GM18868 (cell line): ENCODE measurements around the gene SLK.

Experiments
- ATAC-seq: cut with Tn5 transposase; IDR thresholded peaks from one replicate; pipeline ENCODE4 v1.9.1; 2021; ENCODE audit warnings: mild to moderate bottlenecking, moderate library complexity; ENCODE audit not compliant: unreplicated experiment

The SLK gene

DNA sequence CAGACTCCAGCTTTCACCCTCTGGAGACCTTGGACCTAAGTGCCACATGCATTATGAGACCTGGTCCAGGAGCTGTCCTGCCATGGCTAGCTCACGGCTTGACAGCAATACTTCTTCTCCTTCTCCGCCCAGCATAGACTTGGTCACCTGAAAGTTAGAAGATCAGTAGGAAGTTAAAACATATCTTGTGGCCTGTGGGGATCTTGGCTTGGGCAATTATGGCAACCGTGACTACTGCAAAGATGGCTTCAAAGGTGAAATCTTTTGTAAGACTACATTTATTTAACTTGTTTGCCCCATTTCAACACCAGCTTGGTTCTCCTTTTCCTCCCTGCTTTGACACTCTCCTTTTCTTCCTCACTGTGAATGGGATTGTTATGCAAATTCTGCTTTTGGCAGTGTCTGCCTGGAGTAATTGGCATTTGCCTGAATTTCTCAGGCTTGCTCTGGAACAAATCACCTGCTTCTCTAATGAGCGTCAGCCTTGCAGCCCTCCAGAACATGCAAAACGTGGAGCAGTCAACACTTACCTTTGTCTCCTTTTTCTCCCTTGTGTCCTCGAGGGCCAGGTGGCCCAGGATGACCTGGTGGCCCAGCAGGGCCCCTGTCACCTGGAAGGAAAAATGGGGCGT lies 65.3 kb downstream of the SLK start:
- ATAC-seq = no peak

DNA sequence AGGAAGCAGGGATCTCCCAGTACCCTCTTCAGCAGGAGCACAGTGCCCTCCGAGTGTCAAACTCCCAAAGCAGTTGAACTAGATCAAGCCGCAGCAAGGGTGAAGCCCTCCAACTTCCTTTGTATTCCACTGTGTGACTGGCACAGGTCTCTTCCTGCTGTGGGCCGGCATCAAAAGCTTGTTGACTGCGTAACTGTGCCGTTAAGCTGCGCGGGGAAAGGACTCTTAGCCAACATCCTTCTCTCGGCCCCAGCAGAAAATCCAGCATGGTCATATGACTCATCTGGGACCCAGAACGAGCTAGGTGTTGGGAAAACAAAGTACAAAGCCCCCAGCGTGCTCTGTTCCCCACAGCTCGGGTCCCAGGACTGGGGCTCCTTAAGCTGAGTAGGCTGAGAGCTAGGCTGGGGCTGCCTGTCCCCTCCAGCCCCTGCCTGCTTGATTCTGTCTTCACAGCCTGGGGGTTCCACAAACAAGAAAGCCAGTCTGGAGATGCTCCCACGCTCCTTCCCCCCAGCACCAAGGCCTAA lies 66.5 kb downstream of the SLK start:
- no peak for ATAC-seq

DNA sequence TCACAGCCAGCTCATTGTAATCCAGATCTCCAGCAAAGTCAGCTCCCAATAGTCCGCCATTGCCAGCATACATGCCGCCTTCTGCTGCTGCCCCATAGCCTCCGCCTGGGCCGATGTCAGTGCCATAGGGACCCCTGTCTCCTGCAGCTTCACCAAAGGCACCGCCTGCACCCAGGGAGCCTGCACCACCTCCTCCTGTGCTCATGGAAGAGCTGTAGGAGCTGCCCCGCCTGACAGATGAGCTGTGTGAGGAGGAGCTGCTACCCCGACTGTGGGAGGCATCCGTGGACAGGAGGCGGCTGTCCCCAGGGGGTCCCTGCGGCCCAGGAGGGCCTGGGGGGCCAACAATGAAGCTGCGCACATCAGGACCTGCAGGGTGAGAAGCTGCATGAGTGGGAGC lies 67.0 kb downstream of the SLK start:
- no peak for ATAC-seq

DNA sequence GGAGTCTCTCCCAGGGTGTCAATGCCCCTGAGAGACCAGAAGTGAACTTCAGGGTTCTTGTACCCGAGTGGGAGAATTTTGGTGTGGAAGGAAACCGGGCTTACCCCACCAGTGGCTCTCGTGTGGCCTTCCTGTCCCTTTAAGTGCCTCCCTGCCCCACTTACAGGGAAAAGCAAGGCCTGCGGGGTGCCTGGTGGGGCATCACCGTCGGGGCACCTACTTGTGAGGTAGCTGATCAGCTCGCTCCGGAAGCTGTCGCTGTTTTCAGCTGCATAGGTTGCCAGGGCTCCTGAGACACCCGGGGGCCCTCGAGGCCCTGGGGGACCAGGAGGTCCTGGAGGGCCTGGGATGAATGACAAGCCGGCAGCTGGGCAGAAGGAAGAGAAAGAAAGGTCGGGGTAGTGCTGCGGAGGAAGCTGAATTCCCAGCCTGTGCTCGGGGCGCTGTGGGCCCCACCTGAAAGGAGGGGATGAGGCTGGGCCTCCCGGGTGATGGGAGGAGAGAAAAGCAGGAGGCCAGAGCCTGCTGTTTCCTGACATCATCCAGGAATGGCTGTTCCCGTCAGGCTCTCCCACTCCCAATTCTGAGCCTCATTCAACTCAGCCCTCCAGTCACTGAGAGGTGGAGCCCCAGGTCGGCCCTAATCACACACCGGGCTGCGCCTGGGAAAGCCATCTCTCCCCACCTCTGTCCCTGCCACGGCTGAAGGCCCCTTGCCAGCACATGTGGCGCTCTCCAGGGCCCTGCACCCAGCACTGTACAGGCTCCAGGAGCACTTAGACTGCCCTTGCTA lies 67.7 kb downstream of the SLK start:
- no peak for ATAC-seq

DNA sequence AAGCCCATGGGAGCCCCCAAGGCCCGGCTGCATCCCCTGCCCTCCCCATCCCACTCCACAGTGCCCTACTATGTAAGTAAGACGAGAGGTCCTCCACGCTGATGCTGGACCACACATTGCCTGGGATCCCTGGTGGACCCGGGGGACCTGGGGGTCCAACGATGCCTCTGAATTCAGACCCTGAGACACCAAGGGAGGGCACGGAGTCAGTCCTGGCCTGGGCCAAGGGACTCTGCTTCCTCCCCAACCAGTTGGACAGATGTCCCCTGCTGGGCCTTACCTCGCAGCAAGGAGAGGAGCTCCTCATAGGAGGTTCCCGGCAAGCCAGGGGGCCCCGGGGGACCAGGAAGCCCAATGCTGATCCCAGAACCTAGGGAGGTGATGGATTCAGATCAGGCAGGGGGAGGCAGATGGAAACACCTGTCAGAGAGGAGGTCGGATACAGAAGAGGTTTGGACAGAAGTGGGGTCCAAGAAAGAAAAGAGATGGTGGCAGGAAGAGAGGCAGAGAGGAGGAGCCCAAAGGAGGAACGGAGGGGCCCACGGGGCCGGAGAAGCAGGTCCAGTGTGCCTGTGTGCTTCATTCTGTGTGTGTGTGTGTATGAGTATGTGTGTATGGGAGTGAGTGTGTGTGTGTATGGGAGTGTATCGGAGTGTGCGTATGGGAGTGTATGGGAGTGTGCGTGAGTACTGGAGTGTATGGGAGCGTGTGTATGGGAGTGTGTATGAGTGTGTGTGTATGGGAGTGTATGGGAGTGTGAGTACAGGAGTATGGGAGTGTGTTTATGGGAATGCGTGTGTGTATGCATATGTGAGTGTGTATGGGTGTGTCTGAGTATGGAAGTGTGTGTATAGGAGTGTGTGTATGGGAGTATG lies 68.5 kb downstream of the SLK start:
- ATAC-seq = no peak

DNA sequence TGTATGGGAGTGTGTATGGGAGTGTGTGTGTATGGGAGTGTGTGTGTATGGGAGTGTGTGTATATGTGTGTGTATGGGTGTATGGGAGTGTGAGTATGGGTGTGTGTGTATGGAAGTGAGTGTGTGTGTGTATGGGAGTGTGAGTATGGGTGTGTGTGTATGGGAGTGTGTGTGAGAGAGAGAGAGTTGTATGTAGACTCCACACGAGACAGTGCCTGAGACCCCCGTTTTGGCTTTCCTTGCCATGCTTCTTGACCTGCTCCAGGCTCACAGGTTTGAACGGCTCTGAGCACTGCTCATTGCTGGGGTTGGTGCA lies 69.1 kb downstream of the SLK start:
- ATAC-seq = no peak

DNA sequence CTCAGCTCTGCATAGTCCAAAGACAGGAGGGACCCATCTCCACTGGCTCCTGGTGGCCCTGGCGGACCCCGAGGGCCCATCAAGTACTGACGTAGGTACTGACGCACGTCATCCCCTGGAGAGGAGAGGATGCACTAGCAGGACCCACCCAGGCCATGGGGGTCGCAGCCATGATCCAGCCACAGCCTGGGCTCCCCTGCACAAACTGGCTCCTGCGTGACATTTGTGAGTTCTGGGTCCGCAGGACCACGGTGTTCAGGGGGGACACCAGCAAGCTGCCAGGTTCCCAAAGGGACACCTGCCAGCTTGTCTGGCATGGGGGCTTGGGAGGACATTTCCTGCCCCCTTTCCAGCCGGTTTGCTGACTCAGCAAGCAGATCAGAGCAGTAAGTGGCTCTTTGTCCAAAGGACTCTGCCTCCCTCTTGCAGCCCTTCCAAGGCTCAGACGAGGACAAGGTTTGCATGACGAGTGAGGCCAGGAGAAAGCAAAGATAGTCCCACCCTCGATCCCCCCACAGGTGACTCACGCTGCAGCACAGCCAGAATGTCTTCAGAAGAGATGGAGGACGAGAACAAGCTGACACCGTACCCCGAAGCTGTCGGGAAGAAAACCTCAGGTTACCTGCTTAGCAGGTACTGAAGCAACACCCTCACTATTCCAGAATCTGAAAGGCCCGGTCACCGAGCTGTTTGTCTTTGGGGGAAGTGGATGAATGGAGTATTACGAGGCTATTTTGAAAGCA lies 69.7 kb downstream of the SLK start:
- ATAC-seq = no peak

DNA sequence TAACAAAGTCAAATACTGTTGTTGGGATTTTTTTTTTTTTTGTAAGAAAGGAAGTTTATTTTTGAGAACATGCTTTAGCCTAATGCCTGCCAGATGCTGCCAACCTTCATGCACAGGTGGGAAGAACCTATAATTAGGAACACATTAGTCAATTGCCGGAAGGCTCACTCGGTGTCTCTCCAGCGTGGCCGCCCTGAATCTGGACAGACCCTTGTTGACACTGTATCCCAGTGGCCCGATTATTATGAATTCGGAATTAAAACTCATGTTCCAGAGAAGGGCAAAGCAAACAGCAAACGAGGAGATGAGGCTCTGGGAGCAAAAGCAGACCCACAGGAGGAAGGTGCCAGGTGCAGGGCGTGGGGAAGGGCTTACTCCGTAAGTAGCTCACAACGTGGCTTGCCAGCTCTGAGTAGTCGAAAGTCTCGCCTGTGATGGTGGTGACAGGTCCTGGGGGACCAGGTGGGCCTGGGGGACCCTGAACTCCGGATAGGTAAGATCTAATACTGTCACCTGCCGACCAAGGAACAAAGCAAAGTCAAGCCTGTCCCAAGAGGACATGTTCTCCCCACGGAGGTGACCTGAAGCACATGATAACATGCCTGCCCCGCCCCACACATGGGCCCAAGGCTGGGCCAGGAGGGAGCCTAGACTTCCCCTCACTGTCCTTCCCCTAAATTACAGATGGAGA lies 70.5 kb downstream of the SLK start:
- no peak for ATAC-seq

DNA sequence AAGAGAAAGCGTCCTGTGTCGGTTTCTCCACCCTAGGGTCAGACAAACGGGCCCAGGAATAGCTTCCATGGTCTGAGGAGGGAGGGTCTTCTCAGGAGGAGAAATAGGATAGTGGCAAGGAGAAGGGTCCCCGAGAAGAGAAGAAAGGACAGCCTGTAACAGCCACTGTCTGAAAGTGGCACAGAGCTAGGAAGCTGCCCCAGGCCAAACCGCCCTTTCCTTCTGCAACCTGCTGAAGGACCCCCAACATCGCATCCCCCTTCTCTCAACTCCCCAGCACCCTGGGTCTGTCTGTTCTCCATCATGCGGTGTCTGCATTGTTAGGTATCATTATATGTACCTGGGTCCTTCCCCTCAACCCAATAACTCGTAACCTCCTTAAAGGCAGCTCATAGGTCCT lies 71.6 kb downstream of the SLK start:
- ATAC-seq = no peak

DNA sequence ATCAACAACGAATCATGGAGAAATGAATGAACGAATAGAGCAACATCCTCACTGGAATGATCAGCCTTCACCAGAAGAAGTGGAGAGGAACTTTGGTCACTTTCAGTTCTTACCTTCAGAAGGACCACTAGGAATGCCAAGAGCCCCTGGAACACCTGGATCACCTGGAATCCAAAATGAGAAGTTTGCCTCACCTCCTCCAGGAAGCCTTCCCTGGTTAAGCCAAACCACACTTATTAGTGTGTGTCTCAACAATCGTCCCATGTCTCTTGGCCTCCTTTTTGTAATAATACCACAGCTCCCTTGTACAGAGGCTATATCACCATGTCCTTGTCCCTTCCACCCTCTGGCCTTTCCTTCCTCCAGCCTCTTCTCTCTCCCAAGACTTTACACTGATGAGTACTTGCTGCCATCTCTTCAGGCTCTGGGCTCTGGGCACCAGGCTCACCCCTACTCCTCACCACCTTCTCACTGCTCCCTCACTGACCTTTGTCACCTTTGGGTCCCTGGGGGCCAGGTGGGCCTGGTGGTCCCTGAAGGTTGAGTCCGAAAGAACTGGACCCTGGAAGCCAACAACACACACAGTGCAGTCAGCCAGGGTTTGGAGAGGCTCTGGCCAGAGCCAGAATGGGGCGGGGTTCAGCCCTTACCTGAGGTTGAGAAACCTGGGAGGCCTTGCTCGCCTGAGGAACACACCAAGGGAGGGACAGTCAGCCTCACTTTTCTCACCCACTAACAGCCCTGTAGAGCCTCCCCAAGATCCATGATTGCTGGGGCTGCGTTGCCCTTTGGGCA lies 72.2 kb downstream of the SLK start:
- no peak for ATAC-seq

DNA sequence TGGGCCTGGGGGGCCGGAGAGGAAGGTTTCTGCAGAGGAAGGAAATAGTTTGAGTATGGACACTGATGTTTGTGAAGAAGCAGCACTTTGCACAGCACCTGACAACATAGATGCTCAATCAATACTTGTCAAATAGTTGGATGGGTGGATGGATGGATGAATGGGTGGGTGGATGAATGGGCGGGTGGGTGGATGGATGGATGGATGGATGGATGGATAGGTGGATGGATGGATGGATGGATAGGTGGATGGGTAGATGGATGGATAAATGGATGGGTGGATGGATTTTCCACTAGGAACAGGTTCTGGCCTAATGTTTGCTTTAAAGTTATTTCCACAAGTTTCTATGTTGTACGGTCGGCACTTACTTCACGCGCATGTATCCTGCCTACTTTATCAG lies 73.4 kb downstream of the SLK start:
- no peak for ATAC-seq

DNA sequence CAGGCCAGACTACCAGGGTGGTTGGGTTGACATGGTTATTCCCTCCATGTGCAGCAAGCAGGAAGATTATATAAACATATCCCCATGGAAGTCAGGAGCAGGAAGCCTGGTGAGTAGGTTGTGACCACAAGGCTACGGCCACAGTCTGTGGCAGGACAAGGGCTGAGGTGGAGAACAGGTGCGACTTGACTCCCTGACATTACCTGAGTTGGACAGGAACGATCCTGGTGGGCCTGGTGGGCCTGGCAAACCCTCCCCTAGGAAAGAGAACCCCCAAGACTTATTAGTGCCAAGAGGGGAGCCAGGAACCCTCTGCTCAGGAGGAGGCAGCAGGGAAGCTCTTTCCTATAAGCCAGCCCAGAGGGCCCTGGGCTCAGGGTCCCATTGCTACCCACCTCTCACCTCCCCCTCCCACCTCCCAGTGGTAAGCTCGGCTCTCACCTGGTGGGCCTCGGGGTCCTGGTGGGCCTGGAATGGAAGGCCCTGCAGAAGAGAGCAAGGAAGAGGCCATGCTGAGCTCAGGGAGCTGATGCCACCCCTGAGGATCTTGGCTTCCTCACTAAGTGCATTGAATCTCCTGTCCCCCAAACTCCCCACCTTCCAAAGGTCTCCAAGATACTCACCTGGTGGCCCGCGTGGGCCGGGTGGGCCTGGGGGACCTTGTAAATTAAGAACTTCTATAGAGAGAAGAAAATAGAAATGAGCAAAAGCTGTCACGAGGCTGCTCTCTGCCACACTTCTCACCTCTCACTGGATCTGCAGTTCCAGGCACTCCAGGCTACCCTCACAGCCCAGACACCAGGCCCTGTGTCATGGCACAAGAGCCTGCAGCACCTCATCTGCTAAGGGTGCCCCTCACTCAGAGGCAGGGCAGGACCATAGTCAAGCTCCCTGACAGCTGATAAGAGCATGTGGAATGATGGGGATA lies 74.2 kb downstream of the SLK start:
- ATAC-seq = no peak

DNA sequence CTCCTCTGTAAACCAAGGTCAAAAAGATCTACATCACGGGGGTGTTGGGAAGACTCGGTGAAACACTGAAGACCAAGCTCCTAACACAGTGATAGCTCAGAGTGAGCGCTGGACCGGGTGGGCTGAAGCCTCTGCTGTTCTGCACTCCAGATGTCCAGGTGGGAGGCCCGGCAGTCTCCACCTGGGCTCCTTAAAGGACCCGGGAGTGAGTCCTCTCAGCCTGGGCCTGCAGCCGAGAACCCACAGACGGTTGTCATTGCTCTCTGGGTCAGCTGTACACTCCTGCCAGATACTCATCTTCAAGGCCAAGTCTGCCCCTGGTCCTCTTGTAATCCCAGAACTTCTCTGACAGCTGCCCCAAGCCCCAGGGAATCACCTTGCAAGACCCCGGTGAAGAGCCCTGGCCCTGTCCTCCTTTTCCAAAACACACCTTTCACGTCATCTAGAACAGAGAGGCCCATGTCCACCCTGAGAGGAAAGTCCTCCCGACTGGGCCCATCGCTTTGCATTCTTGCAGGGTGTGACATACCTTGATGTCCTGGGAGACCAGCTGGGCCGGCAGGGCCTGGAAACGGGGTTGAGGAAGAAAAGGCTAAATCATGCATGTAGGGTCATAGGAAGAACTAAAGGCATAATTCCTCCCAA lies 75.1 kb downstream of the SLK start:
- ATAC-seq = no peak

DNA sequence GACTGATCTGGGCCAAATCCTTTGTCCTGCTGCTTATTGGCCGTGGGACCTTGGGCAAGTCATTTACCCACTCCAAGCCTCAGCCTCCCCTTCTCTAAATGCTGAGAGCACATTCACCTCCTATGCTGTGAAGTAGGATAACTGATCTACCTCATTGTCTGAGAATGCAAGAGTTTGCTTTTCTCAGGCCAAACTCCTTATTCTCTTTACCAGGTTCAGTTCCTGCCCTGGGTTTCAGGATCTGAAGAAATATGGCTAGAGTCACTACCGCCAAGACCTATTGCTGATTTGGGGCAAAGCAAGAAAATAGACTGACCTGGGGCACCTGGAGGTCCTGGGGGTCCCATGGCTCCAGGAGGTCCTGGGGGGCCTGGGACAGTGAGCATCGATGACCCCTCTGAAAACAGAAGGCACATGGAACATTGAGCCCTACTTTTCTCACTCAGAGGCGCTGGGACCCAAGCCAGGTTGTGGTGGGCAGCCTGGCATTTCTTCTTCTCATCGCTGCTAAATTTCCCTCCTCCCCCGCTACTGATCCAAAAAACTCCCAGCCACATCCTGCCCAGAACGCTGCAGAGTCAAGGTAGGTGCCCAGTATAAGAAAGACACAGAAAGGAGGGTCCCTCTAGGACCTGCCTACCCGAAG lies 76.4 kb downstream of the SLK start:
- no peak for ATAC-seq

DNA sequence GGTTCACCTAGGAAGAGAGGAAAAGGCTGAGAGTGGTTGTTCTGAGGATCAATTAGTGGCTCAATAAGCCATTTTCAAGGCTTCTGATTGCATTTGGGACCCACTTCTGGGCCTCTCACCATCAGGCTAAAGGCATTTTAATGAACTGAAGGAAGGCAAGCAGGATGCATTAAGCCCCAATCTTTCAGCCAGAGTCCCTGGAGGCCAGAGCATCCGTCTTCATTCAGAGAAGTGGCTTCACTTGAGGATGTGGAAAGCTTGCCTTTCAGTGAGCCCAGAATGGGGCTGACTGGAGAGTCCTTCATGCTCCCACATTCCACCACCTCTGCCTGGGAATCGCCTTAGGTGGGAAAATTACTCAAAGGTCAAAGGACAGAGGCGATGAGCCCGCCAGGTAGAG lies 76.9 kb downstream of the SLK start:
- ATAC-seq = no peak

DNA sequence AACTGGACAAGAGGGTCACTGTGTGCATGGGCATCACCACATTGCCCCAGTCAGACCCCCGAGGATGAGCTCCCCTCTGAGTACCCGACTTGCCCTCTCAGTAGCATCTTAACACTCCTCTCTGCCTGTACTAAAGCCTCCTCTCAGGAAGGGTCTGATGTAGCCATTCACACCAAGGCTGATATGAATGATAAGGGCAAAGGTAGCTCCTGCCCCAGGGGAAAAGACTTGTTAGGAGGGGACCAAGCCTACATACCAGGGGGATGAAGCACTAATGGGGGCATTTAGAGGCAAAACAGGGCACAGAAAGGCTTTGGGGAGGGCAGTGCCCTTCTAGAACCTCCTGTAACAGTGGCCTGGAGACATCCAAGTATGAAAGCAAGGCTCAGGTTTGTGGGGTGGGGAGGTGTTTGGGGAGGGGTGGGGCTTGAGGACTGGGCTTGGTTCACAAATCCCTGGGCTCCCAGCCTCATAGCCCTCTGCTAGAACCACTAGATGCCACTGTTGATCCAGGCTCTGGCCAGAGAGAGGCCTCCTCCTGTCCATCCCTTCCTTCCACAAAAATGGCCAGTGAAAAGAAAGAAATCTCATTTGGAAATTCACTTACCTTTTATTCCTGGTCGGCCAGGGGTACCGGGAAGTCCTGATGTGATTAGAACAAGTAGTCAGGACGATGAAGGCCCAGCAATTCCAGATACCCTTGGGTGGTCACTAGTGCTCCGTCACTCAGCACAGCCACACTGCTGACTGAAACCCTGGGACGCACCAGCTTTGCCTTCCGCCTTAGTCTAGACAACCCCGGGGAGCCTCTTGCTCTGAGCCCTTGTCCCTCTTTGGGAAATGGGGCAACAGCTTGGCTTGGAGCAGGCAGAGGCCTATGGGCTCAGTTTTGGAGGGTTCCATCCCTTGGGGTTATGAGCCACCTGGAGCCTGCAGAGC lies 78.5 kb downstream of the SLK start:
- no peak for ATAC-seq
